Smooth muscle cell (in vitro differentiated cells): Measurements from ENCODE around the gene IFT57. TPM values are rescaled to one million over a fixed set of nuclear protein-coding genes. Genes with fewer than 3 reads are reported as not detected.
A peak's percentile ranks its signal among the peaks of the same experiment; 100 is the strongest.
"Not testable (repeated sequence)": the region's sequence is repeated elsewhere in the genome, so short reads cannot be mapped to it uniquely, and the experiment has no call there.

ENCODE experiments used
- DNase-seq: peaks from one replicate; lab custom pipeline; 2025; ENCODE audit not compliant: unreplicated experiment; lab: John Stamatoyannopoulos, UW
- H2AFZ ChIP-seq: fragments of 200-600 bp; sonication (generic); 2 replicates; pipeline ENCODE4 v1.6.0; 2016; ENCODE audit warnings: antibody characterized with exemption, low read depth, mild to moderate bottlenecking
- H3F3A ChIP-seq: fragments of 200-600 bp; sonication (generic); 2 replicates; pipeline ENCODE4 v1.6.0; 2017; ENCODE audit warnings: antibody characterized with exemption, low read depth
- H3K27ac ChIP-seq: fragments of 200-600 bp; sonication (generic); 2 replicates; pipeline ENCODE4 v1.5.1; 2016; ENCODE audit warnings: low read depth, mild to moderate bottlenecking
- H3K27me3 ChIP-seq: fragments of 200-600 bp; sonication (generic); 2 replicates; pipeline ENCODE4 v1.6.1; 2016; ENCODE audit warnings: low read depth, mild to moderate bottlenecking
- H3K36me3 ChIP-seq: fragments of 200-600 bp; sonication (generic); 2 replicates; pipeline ENCODE4 v1.5.1; 2016; ENCODE audit warnings: low read depth
- H3K4me1 ChIP-seq: fragments of 200-600 bp; sonication (generic); 2 replicates; pipeline ENCODE4 v1.5.1; 2016; ENCODE audit warnings: low read depth
- H3K4me2 ChIP-seq: fragments of 200-600 bp; sonication (generic); 2 replicates; pipeline ENCODE4 v1.6.0; 2016; ENCODE audit warnings: mild to moderate bottlenecking
- H3K4me3 ChIP-seq: fragments of 200-600 bp; sonication (generic); 2 replicates; pipeline ENCODE4 v1.5.1; 2016; ENCODE audit warnings: mild to moderate bottlenecking
- H3K79me2 ChIP-seq: fragments of 200-600 bp; sonication (generic); 2 replicates; pipeline ENCODE4 v1.6.0; 2016; ENCODE audit warnings: low read depth, mild to moderate bottlenecking
- H3K9ac ChIP-seq: fragments of 200-600 bp; sonication (generic); 2 replicates; pipeline ENCODE4 v1.6.0; 2016; ENCODE audit warnings: low read depth
- H3K9me3 ChIP-seq: fragments of 200-600 bp; sonication (generic); replicated peaks from 2 replicates; pipeline ENCODE4 v1.5.1; 2016; ENCODE audit warnings: low read depth
- H4K20me1 ChIP-seq: fragments of 200-600 bp; sonication (generic); 2 replicates; pipeline ENCODE4 v1.6.0; 2016; ENCODE audit warnings: low read depth
- WGBS: methylation state at CpG from one replicate; pipeline ENCODE4 v1.1.7; 2016; ENCODE audit warnings: low lambda C conversion rate; 5-methylcytosine and 5-hydroxymethylcytosine counted together
- polyA plus RNA-seq: library from polyadenylated mRNA; unstranded; fragments of >200 nt; fragmentation: Nextera tagmentation; extraction: Ambion mirVana; gene quantifications from 2 replicates; pipeline ENCODE4 v1.2.1, GENCODE V29; 2016
- total RNA-seq: library from RNA; depleted of rRNA; stranded (reverse); fragments of >200 nt; gene quantifications from 2 replicates; pipeline ENCODE4 v1.2.3, GENCODE V29; 2014
- TF ChIP-seq, protein P1 (sequence below): fragments of 200-600 bp; sonication (generic); IDR thresholded peaks from 2 replicates; pipeline ENCODE4 v1.5.1; 2017; ENCODE audit warnings: borderline replicate concordance, mild to moderate bottlenecking, antibody characterized with exemption; ENCODE audit not compliant: insufficient read depth, poor library complexity, severe bottlenecking

Gene IFT57, protein sequence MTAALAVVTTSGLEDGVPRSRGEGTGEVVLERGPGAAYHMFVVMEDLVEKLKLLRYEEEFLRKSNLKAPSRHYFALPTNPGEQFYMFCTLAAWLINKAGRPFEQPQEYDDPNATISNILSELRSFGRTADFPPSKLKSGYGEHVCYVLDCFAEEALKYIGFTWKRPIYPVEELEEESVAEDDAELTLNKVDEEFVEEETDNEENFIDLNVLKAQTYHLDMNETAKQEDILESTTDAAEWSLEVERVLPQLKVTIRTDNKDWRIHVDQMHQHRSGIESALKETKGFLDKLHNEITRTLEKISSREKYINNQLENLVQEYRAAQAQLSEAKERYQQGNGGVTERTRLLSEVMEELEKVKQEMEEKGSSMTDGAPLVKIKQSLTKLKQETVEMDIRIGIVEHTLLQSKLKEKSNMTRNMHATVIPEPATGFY
- total RNA-seq: 24.5 and 39.3 TPM in 2 replicates
- 37.4 and 42.0 TPM in 2 replicates for polyA plus RNA-seq

DNA sequence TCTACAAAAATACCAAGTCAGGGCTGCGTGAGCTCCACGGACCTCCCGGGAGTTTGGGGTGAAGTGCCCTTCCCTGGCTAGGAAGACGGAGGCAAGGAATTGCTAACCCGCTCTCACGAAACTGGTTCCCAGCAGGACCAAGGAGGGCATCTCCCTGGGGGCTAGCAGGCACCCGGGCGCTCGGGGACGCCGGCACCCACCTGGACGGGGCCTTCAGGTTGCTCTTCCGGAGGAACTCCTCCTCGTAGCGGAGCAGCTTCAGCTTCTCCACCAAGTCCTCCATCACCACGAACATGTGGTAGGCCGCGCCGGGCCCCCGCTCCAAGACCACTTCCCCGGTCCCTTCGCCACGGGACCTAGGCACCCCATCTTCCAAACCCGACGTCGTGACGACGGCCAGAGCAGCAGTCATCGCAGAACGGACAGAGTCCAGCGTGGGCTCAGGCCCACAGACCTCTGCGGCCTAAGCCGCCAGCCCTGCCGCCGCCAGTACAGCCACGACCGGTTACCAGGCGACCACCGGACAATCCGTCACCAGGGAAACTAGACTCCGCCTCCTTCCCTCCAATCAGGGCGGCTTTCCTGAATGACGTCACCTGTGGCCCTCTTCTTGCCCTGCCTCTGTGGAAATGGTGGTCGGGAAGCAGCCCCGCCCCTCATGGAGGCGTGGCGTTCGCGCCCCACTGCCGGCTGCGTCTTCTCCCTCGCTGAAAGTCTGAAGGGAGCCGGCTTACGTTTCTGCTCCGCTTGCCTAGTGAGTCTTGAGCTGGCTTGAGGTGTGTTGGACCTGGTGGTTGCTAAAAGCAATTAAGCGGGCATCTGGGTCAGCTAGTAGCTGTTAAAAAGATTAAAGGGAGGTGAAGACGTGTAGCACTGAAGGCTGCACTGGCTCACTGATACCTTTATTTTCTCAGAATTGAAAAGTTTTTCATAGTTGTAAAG lies at the start of gene IFT57:
Gene IFT57 (minus strand): TSS at position 514 of the 942 bp plus-strand sequence. CDS start 102 bp downstream, at position 412.
- DNase-seq: peak; percentile 88

DNA sequence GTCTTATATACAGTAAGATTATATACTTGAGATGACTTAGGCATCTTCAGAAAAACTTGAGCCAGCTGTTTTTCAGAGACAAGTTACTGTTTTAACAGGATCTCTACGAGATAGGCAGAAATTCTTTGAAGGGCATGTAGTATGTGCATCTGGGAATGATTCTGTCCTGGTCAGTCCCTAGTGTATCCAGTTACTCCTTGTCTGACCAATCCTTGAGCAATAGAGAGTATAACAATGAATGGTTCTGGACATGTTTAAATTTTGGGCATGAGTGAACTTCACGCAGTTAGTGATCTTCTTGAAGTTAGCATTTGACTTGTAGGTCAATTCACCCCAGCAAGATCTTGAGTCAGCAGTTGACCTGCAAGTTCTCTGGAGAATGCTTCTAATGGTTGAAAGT lies 49.4 kb upstream of the IFT57 start:
- no peaks in the 10 kb centered on the region for H3K36me3 ChIP-seq
- no peaks in the 10 kb centered on the region for H3K27me3 ChIP-seq
- H3K9me3 ChIP-seq: no peaks in the 10 kb centered on the region
- H4K20me1 ChIP-seq: no peaks in the 10 kb centered on the region
- TF ChIP-seq, protein P1, sequence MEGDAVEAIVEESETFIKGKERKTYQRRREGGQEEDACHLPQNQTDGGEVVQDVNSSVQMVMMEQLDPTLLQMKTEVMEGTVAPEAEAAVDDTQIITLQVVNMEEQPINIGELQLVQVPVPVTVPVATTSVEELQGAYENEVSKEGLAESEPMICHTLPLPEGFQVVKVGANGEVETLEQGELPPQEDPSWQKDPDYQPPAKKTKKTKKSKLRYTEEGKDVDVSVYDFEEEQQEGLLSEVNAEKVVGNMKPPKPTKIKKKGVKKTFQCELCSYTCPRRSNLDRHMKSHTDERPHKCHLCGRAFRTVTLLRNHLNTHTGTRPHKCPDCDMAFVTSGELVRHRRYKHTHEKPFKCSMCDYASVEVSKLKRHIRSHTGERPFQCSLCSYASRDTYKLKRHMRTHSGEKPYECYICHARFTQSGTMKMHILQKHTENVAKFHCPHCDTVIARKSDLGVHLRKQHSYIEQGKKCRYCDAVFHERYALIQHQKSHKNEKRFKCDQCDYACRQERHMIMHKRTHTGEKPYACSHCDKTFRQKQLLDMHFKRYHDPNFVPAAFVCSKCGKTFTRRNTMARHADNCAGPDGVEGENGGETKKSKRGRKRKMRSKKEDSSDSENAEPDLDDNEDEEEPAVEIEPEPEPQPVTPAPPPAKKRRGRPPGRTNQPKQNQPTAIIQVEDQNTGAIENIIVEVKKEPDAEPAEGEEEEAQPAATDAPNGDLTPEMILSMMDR: no peak
- H3K4me2 ChIP-seq: no peak overlapping the region
- DNase-seq: no peak
- H2AFZ ChIP-seq: no peak overlapping the region
- no peaks in the 10 kb centered on the region for H3F3A ChIP-seq
- no peaks in the 10 kb centered on the region for H3K4me1 ChIP-seq
- 76% methylated on average over 2 of the region's 2 CpGs for WGBS
- H3K4me3 ChIP-seq: no peak overlapping the region
- no peak overlapping the region for H3K9ac ChIP-seq
- no peaks in the 10 kb centered on the region for H3K79me2 ChIP-seq
- H3K27ac ChIP-seq: no peak overlapping the region

More for the DNA sequence above, at the start of gene IFT57:
- Histone ChIP-seq H3K27ac (peak within 1 kb of the TSS; percentile 92), H3K4me3 (peak within 1 kb of the TSS; percentile 62), H2AFZ (peak within 1 kb of the TSS; percentile 90), H3K9me3 (no peaks in the 10 kb centered on the region), H3K4me2 (peak within 1 kb of the TSS; percentile 87), H3K4me1 (peaks cover 39% of the 10 kb centered on the region), H3K79me2 (peaks cover 17% of the 10 kb centered on the region), H3K9ac (peak within 1 kb of the TSS; percentile 97), H4K20me1 (no peaks in the 10 kb centered on the region), H3F3A (no peaks in the 10 kb centered on the region), H3K36me3 (no peaks in the 10 kb centered on the region), H3K27me3 (no peaks in the 10 kb centered on the region)
- TF ChIP-seq, protein P1: no peak
- WGBS: under 1% methylated on average over 50 of the region's 57 CpGs

DNA sequence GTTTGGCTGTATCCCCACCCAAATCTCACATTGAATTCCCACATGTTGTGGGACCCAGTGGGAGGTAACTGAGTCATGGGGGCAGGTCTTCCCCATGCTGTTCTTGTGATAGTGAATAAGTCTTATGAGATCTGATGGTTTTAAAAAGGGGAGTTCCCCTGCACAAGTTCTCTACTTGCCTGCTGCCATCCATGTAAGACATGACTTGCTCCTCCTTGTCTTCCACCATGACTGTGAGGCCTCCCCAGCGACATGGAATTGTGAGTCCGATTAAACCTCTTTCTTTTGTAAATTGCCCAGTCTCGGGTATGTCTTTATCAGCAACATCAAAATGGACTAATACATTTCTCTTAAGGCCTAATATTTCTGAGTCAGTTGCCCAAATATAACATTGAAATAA lies 46.0 kb upstream of the IFT57 start:
- H3F3A ChIP-seq, H3K79me2 ChIP-seq, H3K4me1 ChIP-seq, DNase-seq, H3K36me3 ChIP-seq, H3K4me3 ChIP-seq, H3K4me2 ChIP-seq, H3K27ac ChIP-seq, H3K9ac ChIP-seq, H3K9me3 ChIP-seq, H2AFZ ChIP-seq, H4K20me1 ChIP-seq, H3K27me3 ChIP-seq: not testable (repeated sequence)
- WGBS: 89% methylated on average over 3 of the region's 3 CpGs

DNA sequence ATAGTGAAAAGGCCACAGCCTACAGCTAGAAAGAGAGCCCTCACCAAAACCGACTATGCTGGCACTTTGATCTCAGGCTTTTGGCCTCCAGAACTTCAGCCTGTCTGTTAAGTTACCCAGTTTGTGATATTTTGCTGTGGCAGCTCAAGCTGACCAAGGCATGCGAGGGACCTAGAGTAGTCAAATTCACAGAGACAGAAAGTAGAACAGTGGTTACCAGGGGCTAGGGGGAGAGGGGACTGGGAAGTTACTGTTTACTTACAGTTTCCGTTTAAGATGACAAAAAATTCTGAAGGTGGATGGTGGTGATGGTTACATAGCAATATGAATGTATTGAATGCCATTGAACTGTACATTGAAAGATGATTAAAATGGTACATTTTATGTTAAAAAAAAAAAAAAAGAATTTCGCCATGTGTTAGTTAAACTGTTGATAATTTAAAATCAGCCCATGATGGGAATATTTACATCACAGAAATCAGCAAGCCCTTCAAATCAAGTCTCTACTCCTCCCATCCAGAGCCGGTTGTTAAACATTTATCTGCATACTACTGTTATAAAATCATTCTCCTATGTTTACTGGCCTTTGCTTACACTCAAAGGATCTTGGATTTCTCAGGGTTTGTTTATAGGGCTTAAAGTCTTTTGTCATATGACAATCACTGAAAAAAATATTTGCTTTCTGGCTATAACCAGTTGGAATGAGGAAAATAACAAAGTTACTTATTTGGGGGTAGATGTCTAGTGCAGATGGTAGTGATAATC lies 42.5 kb upstream of the IFT57 start:
- H4K20me1 ChIP-seq, H3K27ac ChIP-seq, H3K79me2 ChIP-seq, H3F3A ChIP-seq, H3K4me3 ChIP-seq, H3K9me3 ChIP-seq, H3K27me3 ChIP-seq, H3K9ac ChIP-seq, H3K4me1 ChIP-seq, H3K36me3 ChIP-seq, H2AFZ ChIP-seq, H3K4me2 ChIP-seq, DNase-seq: not testable (repeated sequence)
- 83% methylated on average over 5 of the region's 5 CpGs for WGBS
